ENCODE results near the gene FNIP1. TPM values are rescaled to one million over a fixed set of nuclear protein-coding genes. Genes with fewer than 3 reads are reported as not detected.

FNIP1 gene
- total and polyA plus RNA-seq, 2 experiments from 2014 or later = 8.2 to 27.9 TPM

DNA sequence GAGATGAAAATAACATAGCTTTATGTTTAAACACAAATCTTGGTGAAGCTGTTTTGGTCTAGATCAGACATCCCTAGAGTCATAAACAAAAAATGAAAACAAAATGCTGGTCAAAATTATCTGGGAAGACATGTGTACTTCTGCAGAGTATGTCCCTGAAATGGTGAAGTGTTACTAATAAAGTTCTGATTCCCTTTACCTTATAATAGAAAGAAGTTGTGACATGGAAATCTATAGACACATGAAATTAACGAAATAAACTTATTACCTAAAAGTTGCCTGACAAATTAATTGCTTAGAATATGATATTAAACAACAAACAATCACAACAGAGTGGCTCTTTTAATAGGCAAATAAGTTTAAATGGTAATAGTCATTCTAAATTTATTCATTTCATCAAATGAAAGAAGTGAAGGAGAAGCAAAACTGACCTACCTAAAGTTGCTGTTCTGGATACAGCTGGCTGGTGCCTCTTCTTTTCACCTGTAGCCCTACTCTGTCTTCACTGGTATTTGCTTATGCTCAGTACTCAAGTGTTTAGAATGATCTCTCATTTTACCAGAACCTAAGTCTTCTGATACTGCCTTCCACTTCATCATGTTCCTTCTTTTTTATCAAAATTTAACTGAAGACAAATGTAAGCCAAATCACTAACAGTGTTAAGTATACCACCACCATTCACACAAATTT is 38.8 kb downstream of the FNIP1 start:
- no peak for DNase-seq (ENCODE audit: low spot score)
- Histone ChIP-seq H2AFZ (no peak overlapping the region), H4K20me1 (replicated peaks; ENCODE audit: insufficient read depth) (peaks cover 20% of the 10 kb centered on the region)

More for the DNA sequence above, 38.8 kb downstream of the FNIP1 start:
- H3K36me3 Mint-ChIP-seq (ENCODE audit: low read depth) = peaks cover 3% of the 10 kb centered on the region; the same call in 1 of the 3 replicates
- H3K27ac Mint-ChIP-seq = no peak overlapping the region
- no peak overlapping the region for H3K27ac ChIP-seq (ENCODE audit: low read depth)
- H3K4me1 Mint-ChIP-seq = peaks cover 4% of the 10 kb centered on the region; the same call in 2 of the 3 replicates
- ATAC-seq = no peak
- no peaks in the 10 kb centered on the region for H3K36me3 ChIP-seq (ENCODE audit: insufficient read depth)
- H3K4me3 ChIP-seq = no peak overlapping the region
- no peaks in the 10 kb centered on the region; the same call in 2 of the 3 replicates for H3K9me3 Mint-ChIP-seq
- H3K27me3 Mint-ChIP-seq (ENCODE audit: insufficient read depth, low read depth, poor library complexity) = no peaks in the 10 kb centered on the region
- no peaks in the 10 kb centered on the region for H3K9me2 ChIP-seq (ENCODE audit: insufficient read depth)
- 0 out of 2 replicates have a peak, but pooled peaks cover 9% of the 10 kb centered on the region for H3K4me1 ChIP-seq (ENCODE audit: insufficient read depth)
- H3K4me2 ChIP-seq = no peak overlapping the region
- no peak for TF ChIP-seq JUNB (IDR thresholded peaks at IDR 0.05; ENCODE audit: unreplicated experiment)
- TF ChIP-seq, protein P1, sequence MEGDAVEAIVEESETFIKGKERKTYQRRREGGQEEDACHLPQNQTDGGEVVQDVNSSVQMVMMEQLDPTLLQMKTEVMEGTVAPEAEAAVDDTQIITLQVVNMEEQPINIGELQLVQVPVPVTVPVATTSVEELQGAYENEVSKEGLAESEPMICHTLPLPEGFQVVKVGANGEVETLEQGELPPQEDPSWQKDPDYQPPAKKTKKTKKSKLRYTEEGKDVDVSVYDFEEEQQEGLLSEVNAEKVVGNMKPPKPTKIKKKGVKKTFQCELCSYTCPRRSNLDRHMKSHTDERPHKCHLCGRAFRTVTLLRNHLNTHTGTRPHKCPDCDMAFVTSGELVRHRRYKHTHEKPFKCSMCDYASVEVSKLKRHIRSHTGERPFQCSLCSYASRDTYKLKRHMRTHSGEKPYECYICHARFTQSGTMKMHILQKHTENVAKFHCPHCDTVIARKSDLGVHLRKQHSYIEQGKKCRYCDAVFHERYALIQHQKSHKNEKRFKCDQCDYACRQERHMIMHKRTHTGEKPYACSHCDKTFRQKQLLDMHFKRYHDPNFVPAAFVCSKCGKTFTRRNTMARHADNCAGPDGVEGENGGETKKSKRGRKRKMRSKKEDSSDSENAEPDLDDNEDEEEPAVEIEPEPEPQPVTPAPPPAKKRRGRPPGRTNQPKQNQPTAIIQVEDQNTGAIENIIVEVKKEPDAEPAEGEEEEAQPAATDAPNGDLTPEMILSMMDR (conservative IDR thresholded peaks at IDR 0.05; ENCODE audit: low read depth in 2 of 2) = no peak
- TF ChIP-seq CREB1 (CRISPR knock-in tag; IDR thresholded peaks at IDR 0.05; ENCODE audit: low read depth) = no peak
- TF ChIP-seq, protein P2, sequence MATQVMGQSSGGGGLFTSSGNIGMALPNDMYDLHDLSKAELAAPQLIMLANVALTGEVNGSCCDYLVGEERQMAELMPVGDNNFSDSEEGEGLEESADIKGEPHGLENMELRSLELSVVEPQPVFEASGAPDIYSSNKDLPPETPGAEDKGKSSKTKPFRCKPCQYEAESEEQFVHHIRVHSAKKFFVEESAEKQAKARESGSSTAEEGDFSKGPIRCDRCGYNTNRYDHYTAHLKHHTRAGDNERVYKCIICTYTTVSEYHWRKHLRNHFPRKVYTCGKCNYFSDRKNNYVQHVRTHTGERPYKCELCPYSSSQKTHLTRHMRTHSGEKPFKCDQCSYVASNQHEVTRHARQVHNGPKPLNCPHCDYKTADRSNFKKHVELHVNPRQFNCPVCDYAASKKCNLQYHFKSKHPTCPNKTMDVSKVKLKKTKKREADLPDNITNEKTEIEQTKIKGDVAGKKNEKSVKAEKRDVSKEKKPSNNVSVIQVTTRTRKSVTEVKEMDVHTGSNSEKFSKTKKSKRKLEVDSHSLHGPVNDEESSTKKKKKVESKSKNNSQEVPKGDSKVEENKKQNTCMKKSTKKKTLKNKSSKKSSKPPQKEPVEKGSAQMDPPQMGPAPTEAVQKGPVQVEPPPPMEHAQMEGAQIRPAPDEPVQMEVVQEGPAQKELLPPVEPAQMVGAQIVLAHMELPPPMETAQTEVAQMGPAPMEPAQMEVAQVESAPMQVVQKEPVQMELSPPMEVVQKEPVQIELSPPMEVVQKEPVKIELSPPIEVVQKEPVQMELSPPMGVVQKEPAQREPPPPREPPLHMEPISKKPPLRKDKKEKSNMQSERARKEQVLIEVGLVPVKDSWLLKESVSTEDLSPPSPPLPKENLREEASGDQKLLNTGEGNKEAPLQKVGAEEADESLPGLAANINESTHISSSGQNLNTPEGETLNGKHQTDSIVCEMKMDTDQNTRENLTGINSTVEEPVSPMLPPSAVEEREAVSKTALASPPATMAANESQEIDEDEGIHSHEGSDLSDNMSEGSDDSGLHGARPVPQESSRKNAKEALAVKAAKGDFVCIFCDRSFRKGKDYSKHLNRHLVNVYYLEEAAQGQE (IDR thresholded peaks at IDR 0.05; ENCODE audit: unreplicated experiment) = no peak
- TF ChIP-seq, protein P3, sequence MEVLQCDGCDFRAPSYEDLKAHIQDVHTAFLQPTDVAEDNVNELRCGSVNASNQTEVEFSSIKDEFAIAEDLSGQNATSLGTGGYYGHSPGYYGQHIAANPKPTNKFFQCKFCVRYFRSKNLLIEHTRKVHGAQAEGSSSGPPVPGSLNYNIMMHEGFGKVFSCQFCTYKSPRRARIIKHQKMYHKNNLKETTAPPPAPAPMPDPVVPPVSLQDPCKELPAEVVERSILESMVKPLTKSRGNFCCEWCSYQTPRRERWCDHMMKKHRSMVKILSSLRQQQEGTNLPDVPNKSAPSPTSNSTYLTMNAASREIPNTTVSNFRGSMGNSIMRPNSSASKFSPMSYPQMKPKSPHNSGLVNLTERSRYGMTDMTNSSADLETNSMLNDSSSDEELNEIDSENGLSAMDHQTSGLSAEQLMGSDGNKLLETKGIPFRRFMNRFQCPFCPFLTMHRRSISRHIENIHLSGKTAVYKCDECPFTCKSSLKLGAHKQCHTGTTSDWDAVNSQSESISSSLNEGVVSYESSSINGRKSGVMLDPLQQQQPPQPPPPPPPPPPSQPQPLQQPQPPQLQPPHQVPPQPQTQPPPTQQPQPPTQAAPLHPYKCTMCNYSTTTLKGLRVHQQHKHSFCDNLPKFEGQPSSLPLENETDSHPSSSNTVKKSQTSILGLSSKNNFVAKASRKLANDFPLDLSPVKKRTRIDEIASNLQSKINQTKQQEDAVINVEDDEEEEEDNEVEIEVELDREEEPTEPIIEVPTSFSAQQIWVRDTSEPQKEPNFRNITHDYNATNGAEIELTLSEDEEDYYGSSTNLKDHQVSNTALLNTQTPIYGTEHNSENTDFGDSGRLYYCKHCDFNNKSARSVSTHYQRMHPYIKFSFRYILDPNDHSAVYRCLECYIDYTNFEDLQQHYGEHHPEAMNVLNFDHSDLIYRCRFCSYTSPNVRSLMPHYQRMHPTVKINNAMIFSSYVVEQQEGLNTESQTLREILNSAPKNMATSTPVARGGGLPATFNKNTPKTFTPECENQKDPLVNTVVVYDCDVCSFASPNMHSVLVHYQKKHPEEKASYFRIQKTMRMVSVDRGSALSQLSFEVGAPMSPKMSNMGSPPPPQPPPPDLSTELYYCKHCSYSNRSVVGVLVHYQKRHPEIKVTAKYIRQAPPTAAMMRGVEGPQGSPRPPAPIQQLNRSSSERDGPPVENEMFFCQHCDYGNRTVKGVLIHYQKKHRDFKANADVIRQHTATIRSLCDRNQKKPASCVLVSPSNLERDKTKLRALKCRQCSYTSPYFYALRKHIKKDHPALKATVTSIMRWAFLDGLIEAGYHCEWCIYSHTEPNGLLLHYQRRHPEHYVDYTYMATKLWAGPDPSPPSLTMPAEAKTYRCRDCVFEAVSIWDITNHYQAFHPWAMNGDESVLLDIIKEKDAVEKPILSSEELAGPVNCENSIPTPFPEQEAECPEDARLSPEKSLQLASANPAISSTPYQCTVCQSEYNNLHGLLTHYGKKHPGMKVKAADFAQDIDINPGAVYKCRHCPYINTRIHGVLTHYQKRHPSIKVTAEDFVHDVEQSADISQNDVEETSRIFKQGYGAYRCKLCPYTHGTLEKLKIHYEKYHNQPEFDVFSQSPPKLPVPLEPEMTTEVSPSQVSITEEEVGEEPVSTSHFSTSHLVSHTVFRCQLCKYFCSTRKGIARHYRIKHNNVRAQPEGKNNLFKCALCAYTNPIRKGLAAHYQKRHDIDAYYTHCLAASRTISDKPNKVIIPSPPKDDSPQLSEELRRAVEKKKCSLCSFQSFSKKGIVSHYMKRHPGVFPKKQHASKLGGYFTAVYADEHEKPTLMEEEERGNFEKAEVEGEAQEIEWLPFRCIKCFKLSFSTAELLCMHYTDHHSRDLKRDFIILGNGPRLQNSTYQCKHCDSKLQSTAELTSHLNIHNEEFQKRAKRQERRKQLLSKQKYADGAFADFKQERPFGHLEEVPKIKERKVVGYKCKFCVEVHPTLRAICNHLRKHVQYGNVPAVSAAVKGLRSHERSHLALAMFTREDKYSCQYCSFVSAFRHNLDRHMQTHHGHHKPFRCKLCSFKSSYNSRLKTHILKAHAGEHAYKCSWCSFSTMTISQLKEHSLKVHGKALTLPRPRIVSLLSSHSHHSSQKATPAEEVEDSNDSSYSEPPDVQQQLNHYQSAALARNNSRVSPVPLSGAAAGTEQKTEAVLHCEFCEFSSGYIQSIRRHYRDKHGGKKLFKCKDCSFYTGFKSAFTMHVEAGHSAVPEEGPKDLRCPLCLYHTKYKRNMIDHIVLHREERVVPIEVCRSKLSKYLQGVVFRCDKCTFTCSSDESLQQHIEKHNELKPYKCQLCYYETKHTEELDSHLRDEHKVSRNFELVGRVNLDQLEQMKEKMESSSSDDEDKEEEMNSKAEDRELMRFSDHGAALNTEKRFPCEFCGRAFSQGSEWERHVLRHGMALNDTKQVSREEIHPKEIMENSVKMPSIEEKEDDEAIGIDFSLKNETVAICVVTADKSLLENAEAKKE (CRISPR knock-in tag; IDR thresholded peaks at IDR 0.05) = no peak
- TF ChIP-seq EZH2 (IDR thresholded peaks at IDR 0.05; ENCODE audit: low read depth, unreplicated experiment) = no peak
- TF ChIP-seq, protein P4, sequence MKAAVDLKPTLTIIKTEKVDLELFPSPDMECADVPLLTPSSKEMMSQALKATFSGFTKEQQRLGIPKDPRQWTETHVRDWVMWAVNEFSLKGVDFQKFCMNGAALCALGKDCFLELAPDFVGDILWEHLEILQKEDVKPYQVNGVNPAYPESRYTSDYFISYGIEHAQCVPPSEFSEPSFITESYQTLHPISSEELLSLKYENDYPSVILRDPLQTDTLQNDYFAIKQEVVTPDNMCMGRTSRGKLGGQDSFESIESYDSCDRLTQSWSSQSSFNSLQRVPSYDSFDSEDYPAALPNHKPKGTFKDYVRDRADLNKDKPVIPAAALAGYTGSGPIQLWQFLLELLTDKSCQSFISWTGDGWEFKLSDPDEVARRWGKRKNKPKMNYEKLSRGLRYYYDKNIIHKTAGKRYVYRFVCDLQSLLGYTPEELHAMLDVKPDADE (IDR thresholded peaks at IDR 0.05) = no peak
- no peak for TF ChIP-seq ZNF331 (CRISPR knock-in tag; IDR thresholded peaks at IDR 0.05; ENCODE audit: low read depth)
- no peak for TF ChIP-seq NANOG (IDR thresholded peaks at IDR 0.05; ENCODE audit: borderline replicate concordance)
- TF ChIP-seq EZH2phosphoT487 (IDR thresholded peaks at IDR 0.05; ENCODE audit: unreplicated experiment) = no peak
- TF ChIP-seq STAT1 (IDR thresholded peaks at IDR 0.05; ENCODE audit: unreplicated experiment) = no peak
- no peak for TF ChIP-seq POLR2AphosphoS5 (IDR thresholded peaks at IDR 0.05; ENCODE audit: low read depth)
- no peak for TF ChIP-seq ZNF114 (CRISPR knock-in tag; IDR thresholded peaks at IDR 0.05)
- peaks cover 98% of the 10 kb centered on the region for H3K79me2 ChIP-seq (replicated peaks; ENCODE audit: insufficient read depth)
- no peak overlapping the region for H3K4me3 Mint-ChIP-seq
- H3F3A ChIP-seq (replicated peaks; ENCODE audit: low read depth) = no peaks in the 10 kb centered on the region
- no peaks in the 10 kb centered on the region for H3K27me3 ChIP-seq (ENCODE audit: insufficient read depth)

All from GM23338 (cell line).